ENCODE measurements around the gene OCSTAMP.

DNA sequence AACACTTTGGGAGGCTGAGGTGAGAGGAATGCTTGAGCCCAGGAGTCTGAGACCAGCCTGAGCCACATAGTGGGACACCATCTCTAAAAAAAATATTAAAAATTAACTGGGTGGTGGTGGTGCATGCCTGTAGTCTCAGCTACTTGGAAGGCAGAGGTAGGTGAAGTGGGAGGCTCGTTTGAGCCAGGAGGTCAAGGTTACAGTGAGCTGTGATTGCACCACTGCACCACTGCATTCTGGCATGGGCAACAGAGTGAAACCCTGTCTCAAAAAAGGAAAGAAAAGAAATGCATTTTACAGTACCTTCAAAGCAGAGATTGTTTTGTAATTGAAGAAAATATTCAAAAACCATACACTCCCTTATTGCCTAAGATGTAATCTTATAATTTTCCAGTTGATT is 6.5 kb downstream of the OCSTAMP start:
- TF ChIP-seq, protein P1, sequence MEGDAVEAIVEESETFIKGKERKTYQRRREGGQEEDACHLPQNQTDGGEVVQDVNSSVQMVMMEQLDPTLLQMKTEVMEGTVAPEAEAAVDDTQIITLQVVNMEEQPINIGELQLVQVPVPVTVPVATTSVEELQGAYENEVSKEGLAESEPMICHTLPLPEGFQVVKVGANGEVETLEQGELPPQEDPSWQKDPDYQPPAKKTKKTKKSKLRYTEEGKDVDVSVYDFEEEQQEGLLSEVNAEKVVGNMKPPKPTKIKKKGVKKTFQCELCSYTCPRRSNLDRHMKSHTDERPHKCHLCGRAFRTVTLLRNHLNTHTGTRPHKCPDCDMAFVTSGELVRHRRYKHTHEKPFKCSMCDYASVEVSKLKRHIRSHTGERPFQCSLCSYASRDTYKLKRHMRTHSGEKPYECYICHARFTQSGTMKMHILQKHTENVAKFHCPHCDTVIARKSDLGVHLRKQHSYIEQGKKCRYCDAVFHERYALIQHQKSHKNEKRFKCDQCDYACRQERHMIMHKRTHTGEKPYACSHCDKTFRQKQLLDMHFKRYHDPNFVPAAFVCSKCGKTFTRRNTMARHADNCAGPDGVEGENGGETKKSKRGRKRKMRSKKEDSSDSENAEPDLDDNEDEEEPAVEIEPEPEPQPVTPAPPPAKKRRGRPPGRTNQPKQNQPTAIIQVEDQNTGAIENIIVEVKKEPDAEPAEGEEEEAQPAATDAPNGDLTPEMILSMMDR (IDR thresholded peaks at IDR 0.05): no peak
- no peak for TF ChIP-seq POLR2A (IDR thresholded peaks at IDR 0.05)

Data from right lobe of liver (tissue), 4 donors.